C4-2B (cell line): ENCODE measurements around the gene MEAF6.

Experiments
- ZFX ChIP-seq: fragments of 450-650 bp; IDR thresholded peaks from 2 replicates; pipeline ENCODE4 v1.6.1; 2017
- TF ChIP-seq, protein P1 (sequence below): fragments of 450-650 bp; conservative IDR thresholded peaks from 2 replicates; pipeline ENCODE4 v1.5.1; 2017; ENCODE audit warnings: mild to moderate bottlenecking

DNA sequence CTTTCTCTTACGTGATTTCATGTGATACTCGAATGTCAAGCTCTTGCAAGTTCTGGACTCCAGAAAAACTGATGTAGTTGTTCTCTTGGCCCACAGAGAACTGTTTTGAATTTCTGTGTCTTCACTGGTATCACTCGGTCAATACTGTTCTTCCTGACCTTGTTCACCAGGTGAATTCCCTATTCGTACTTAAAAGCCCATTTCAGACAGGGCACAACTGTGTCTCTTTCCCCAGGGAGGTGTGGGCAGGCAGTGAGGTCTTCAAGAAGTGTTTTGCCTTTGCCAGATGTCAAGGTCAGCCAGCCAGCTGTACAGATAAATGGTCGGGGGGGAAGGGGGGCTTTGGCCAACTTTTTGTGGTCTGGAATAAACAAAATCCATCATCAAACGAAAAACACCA lies 67.7 kb downstream of the MEAF6 start:
- TF ChIP-seq, protein P1, sequence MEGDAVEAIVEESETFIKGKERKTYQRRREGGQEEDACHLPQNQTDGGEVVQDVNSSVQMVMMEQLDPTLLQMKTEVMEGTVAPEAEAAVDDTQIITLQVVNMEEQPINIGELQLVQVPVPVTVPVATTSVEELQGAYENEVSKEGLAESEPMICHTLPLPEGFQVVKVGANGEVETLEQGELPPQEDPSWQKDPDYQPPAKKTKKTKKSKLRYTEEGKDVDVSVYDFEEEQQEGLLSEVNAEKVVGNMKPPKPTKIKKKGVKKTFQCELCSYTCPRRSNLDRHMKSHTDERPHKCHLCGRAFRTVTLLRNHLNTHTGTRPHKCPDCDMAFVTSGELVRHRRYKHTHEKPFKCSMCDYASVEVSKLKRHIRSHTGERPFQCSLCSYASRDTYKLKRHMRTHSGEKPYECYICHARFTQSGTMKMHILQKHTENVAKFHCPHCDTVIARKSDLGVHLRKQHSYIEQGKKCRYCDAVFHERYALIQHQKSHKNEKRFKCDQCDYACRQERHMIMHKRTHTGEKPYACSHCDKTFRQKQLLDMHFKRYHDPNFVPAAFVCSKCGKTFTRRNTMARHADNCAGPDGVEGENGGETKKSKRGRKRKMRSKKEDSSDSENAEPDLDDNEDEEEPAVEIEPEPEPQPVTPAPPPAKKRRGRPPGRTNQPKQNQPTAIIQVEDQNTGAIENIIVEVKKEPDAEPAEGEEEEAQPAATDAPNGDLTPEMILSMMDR, result no peak
- TF ChIP-seq ZFX, result no peak
